ENCODE measurements around the gene OR2AE1. TPM values are rescaled to one million over a fixed set of nuclear protein-coding genes. Genes with fewer than 3 reads are reported as not detected.

The OR2AE1 gene
- total and polyA plus RNA-seq, 9 of the 15 experiments (the other 6 are each of a cell fraction or from before 2014, with no cell fraction given) = 0.27 TPM; not detected in 8

GRCh38 chr7:99881370-99881769 lies 4.5 kb upstream of the OR2AE1 start (continued):
- TF ChIP-seq RREB1 (CRISPR knock-in tag; IDR thresholded peaks at IDR 0.05) = no peak
- TF ChIP-seq SPI1 (IDR thresholded peaks at IDR 0.05; ENCODE audit: borderline replicate concordance, low read depth, low read length) = no peak
- TF ChIP-seq RFX1 (IDR thresholded peaks at IDR 0.05) = no peak
- TF ChIP-seq, protein P1, sequence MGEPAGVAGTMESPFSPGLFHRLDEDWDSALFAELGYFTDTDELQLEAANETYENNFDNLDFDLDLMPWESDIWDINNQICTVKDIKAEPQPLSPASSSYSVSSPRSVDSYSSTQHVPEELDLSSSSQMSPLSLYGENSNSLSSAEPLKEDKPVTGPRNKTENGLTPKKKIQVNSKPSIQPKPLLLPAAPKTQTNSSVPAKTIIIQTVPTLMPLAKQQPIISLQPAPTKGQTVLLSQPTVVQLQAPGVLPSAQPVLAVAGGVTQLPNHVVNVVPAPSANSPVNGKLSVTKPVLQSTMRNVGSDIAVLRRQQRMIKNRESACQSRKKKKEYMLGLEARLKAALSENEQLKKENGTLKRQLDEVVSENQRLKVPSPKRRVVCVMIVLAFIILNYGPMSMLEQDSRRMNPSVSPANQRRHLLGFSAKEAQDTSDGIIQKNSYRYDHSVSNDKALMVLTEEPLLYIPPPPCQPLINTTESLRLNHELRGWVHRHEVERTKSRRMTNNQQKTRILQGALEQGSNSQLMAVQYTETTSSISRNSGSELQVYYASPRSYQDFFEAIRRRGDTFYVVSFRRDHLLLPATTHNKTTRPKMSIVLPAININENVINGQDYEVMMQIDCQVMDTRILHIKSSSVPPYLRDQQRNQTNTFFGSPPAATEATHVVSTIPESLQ (CRISPR knock-in tag; IDR thresholded peaks at IDR 0.05) = no peak
- TF ChIP-seq TARDBP (IDR thresholded peaks at IDR 0.05) = no peak
- no peak for TF ChIP-seq SMARCA5 (IDR thresholded peaks at IDR 0.05)
- TF ChIP-seq TRIM28 (IDR thresholded peaks at IDR 0.05) = no peak
- TF ChIP-seq ATF7 (IDR thresholded peaks at IDR 0.05) = peak; percentile 59; the same call in 1 of the 2 replicates
- no peak for TF ChIP-seq NRF1 (conservative IDR thresholded peaks at IDR 0.05 in 1 of 2, IDR thresholded peaks at IDR 0.05 in 1 of 2)
- peak; percentile 89 for TF ChIP-seq ARID1B (IDR thresholded peaks at IDR 0.05)
- TF ChIP-seq ASH1L (IDR thresholded peaks at IDR 0.05; ENCODE audit: borderline replicate concordance, low read depth, partially characterized antibody) = no peak
- TF ChIP-seq ZNF347 (CRISPR knock-in tag; IDR thresholded peaks at IDR 0.05; ENCODE audit: low read depth) = no peak
- no peak for TF ChIP-seq CUX1 (CRISPR knock-in tag; IDR thresholded peaks at IDR 0.05)
- TF ChIP-seq HDAC6 (IDR thresholded peaks at IDR 0.05; ENCODE audit: low read depth, low read length) = no peak
- no peak for TF ChIP-seq HIVEP1 (CRISPR knock-in tag; IDR thresholded peaks at IDR 0.05)
- no peak for TF ChIP-seq KLF13 (tag; IDR thresholded peaks at IDR 0.05; ENCODE audit: borderline replicate concordance, low read depth)
- TF ChIP-seq MAFG (tag; conservative IDR thresholded peaks at IDR 0.05) = no peak
- no peak for TF ChIP-seq SIRT6 (IDR thresholded peaks at IDR 0.05; ENCODE audit: low read depth, low read length)

Data from K562 (cell line).